HEK293T (cell line): Measurements from ENCODE around the gene RAB3IL1.

Experiments
- ARNT ChIP-seq: fragments of 450-650 bp; IDR thresholded peaks from 2 replicates; pipeline ENCODE4 v1.6.1; 2017; ENCODE audit warnings: mild to moderate bottlenecking
- BHLHE40 ChIP-seq: fragments of 450-650 bp; IDR thresholded peaks from 2 replicates; pipeline ENCODE4 v1.6.1; 2016; ENCODE audit warnings: mild to moderate bottlenecking, moderate library complexity, borderline replicate concordance
- ELF4 ChIP-seq: fragments of 450-650 bp; IDR thresholded peaks from 2 replicates; pipeline ENCODE4 v1.6.1; 2017; ENCODE audit warnings: antibody characterized with exemption
- FOXA1 ChIP-seq: fragments of 450-650 bp; IDR thresholded peaks from 2 replicates; pipeline ENCODE4 v1.6.1; 2016; ENCODE audit warnings: mild to moderate bottlenecking
- FOXK2 ChIP-seq: fragments of 450-650 bp; IDR thresholded peaks from 2 replicates; pipeline ENCODE4 v1.6.1; 2016; ENCODE audit warnings: mild to moderate bottlenecking
- FOXM1 ChIP-seq: fragments of 450-650 bp; IDR thresholded peaks from 2 replicates; pipeline ENCODE4 v1.6.1; 2017; ENCODE audit warnings: mild to moderate bottlenecking, borderline replicate concordance
- HDGF ChIP-seq: fragments of 450-650 bp; IDR thresholded peaks from 2 replicates; pipeline ENCODE4 v1.6.1; 2017; ENCODE audit warnings: antibody characterized with exemption, borderline replicate concordance
- L3MBTL2 ChIP-seq: fragments of 450-650 bp; conservative IDR thresholded peaks from 2 replicates; pipeline ENCODE4 v1.6.1; 2016; ENCODE audit warnings: mild to moderate bottlenecking
- NFRKB ChIP-seq: fragments of 450-650 bp; IDR thresholded peaks from 2 replicates; pipeline ENCODE4 v1.6.1; 2016; ENCODE audit warnings: mild to moderate bottlenecking, moderate library complexity
- SP1 ChIP-seq: fragments of 450-650 bp; IDR thresholded peaks from 2 replicates; pipeline ENCODE4 v1.6.1; 2017
- SUZ12 ChIP-seq: fragments of 450-650 bp; IDR thresholded peaks from 2 replicates; pipeline ENCODE4 v1.6.1; 2016; ENCODE audit warnings: mild to moderate bottlenecking
- TARDBP ChIP-seq: fragments of 450-650 bp; IDR thresholded peaks from 2 replicates; pipeline ENCODE4 v1.6.1; 2016
- ZNF384 ChIP-seq: fragments of 450-650 bp; IDR thresholded peaks from 2 replicates; pipeline ENCODE4 v1.6.1; 2016

- TF ChIP-seq ARNT (no peak), ELF4 (no peak), FOXA1 (no peak), HDGF (no peak), L3MBTL2 (no peak), ZNF384 (no peak), BHLHE40 (no peak), NFRKB (no peak), SP1 (no peak), FOXM1 (no peak), FOXK2 (no peak), TARDBP (no peak), SUZ12 (no peak)
These were observed 31.1 kb upstream of the RAB3IL1 start for GRCh38 chr11:61948505-61948904.
